Amniotic epithelial cell (primary cell): ENCODE results near the gene ZNF536.
"Not testable (repeated sequence)": the region's sequence is repeated elsewhere in the genome, so short reads cannot be mapped to it uniquely, and the experiment has no call there.

Experiments
- DNase-seq: peaks from one replicate; pipeline ENCODE4 v3.0.0-alpha.2; 2010; ENCODE audit warnings: low read depth

ZNF536 gene

GRCh38 chr19:30388819-30389218 lies 16.6 kb downstream of the ZNF536 start:
- DNase-seq = no peak

DNA sequence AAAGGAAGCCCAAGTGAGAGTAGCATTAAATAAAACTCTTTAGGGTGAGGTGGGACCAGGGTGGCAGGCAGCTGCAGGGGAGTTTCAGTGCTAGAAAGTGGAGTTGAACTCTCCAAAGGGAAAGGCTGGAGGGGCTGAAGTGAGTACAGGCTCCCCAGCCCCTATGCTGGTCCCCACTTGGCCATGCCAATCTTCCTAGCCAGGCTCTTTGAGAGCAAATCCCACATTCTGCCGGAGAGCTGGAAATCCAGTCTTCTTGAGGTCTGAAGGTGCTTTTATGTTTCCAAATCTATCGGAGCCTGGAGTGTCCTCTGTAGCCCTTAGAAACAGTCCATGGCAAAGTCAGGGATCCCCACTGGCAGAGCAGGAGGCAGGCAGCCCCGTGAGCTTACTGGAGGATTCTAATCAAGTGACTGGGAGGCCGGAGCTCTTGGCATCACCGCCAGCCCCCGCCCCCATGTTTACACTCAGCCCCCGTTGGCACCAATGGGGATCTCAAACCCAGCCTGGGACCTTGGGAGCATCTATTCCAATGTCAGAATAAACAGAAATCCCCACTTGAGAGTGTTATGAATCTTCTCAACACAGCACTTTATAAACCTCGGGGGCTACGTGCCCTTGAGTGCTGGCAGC lies 18.3 kb downstream of the ZNF536 start:
- no peak for DNase-seq

GRCh38 chr19:30391052-30391451 lies 18.9 kb downstream of the ZNF536 start:
- DNase-seq = no peak

DNA sequence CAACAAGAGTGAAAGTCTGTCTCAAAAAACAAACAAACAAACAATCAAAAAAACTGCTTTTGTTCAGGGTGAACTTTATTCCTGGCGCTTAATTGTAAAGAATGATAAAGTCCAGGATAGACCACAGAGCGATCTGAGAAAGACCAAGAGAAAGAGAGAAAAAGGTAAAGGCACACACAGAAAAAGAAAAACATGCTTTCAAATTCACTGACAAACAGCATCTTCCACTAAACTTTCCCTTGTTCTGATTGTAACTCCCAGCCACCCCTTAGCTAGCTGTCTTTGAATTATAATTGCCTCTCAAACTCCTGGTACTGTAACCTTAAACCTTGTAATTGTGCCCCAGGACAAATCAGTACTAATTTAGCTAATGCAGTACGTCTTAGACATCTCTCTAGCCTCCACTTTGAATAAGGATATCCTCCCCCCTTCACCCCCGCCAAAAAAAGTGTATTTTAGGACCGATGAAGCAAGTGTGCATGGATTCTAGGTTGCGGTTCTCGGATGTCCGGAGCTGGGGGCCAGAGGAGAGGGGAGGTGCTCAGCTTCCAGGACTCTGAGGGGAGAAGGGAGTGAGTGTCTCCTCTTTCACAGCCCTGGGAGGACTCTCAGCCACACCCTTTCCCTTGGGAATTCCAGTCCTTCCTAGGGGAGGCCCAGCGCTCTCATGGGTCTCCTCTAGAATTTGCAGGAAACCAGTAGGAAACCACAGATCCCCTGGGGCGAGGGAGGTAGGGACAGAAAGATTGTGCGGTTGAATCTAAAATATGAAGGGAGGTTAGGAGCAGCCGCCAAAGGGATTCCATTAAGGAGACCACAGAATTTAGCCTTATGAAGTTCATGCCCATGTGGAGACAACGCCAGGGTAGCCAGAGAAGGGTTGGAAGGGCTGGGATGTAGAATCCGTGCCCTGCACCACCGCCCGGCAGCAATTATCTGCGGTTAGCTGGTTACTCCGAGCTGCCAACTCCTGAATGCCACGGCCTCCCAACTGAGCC lies 19.7 kb downstream of the ZNF536 start:
- no peak for DNase-seq

DNA sequence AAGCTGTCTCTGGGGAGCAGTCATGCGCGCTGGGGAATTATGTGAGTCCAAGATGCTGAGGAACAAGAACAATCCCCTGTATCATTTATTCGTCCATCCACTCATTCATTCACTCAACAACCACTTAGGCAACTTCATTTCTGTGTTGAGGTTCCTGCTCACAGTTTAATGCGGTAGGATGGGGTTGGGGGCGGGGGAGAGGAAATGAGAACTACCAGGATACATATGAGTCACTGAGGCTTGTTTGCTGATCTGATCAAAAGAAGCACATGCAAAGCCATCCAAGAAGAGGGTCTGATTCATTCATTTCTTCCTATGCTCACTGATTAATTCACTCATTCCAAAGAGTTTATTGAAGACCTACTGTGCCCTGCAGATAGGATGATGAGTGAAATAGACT lies 20.9 kb downstream of the ZNF536 start:
- no peak for DNase-seq

DNA sequence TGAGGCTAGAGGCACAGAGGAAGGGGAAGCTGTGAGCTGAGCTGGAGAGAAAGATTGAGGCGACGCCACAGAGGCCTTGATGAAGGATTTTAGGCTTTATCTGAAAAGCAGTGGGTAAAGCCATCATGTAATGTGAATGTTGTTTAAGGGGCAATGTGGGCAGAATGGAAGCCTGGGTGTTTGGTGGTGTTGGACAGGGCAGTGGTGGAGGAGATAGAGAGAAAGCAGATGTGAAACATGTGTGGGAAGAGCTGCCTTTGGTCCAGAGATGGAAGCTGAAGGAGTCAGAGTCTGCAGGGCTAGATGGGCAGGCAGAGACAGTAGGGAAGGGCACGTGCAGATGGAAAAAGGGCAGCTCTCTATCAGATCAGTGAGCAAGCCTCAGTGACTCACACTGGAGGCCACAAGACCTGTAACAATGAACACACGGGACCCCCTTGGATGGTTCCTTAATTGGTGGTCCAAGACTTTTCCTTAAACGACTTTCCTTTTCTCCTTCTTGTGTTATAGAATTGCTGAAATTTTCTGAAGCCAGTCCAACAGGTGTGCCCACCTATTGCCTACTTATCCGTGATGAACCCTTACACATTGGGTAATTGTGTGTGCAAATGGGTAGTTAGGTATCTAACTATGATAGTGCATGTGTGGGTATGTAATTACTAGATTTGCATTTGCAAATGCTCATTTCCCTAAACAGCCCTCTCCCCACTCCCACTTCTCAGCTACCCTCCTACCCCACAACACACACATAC lies 21.7 kb downstream of the ZNF536 start:
- no peak for DNase-seq

GRCh38 chr19:30394481-30395151 lies 22.4 kb downstream of the ZNF536 start:
- DNase-seq = no peak

GRCh38 chr19:30395283-30395682 lies 23.1 kb downstream of the ZNF536 start:
- no peak for DNase-seq

GRCh38 chr19:30398539-30398938 lies 26.4 kb downstream of the ZNF536 start:
- DNase-seq = not testable (repeated sequence)

DNA sequence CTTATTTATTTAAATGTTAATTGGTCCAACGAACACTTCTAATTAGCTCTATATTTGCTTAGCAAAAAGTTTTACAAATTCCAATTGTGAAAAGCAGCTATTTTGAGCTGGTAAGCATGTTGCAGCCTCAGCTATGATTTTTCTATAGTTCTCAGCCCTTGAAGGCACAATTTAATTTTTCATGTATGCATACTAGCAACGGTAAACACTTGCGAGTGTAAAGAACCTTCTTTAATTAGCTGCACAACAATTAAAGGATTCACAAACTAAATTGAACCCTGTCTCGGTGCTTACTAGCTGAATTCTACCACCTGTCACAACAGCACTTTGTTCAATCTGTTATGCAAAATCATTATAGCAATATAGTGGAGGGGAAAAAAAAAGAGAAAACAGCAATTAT lies 29.8 kb downstream of the ZNF536 start:
- no peak for DNase-seq

DNA sequence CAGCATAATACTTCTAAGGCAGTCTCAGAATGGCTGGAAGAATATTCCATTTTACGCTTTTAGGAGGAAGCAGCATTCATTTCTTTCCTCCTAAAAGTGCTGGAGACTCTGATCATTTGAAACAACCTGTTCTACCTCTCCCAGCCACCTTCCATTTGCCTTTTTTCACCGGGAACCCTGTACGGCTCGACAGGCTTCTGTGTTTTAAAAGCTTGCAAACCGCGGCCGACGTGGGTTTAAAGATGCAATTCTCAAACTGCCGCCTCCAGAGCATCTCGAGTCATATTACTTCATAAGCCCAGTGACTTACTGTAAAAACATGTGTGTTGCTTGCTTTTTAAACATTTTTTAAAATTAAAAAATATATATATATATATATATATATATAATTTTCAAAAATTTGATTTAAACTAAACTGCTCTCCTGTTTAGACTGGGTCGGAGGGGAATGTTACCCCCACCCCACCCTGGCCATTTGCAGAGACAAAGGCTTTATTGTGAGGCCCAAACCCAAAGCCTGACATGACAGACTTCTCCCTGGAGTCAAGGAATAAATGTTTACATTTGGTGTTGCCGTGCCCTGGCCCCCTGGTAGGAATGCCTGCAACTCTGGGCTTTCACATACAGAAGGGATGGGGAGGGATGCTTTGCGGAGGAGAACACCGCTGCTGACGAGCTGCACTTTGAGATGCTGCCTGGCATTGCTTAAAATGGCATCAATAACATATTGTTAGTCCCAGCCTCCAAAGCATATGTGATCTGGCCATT lies 30.4 kb downstream of the ZNF536 start:
- DNase-seq = no peak

DNA sequence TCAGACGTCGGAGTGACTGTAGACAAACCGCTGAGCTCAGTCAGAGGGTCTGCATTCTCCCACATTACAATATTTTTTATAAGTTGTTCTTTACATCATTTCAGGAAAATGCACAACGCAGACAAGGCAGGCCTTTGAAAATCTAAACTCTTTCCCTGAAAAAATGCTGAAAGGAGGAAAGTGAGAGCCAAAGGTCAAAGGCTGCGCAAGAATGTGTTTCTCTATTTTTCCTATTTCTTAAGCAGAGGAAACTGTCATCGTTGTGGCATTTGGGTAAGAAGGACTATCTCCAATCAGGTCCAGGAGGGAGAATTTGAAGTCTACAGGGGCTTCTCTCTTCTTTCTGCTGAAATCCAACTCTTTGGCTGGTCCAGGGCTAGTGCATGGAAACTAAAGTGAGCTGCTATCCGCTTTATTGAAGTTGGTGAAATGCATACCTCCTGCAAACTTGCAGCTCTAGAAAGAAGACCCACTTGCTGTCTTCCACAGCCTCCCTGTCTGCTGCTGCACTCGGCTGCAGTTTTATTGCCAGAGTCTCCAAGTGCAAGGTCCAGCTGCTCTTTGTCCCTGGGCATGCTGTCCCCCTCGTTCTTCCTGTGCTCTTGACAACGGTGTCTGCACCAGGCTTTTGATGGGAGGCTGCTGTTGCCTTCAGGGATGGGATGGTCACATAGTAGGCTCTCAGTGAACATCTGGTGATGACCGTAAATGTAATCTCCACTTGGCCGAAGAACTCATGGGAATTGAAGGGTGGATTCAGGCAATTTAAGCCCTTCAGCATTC lies 31.2 kb downstream of the ZNF536 start:
- DNase-seq = no peak

GRCh38 chr19:30406220-30407067 lies 34.3 kb downstream of the ZNF536 start:
- no peak for DNase-seq

DNA sequence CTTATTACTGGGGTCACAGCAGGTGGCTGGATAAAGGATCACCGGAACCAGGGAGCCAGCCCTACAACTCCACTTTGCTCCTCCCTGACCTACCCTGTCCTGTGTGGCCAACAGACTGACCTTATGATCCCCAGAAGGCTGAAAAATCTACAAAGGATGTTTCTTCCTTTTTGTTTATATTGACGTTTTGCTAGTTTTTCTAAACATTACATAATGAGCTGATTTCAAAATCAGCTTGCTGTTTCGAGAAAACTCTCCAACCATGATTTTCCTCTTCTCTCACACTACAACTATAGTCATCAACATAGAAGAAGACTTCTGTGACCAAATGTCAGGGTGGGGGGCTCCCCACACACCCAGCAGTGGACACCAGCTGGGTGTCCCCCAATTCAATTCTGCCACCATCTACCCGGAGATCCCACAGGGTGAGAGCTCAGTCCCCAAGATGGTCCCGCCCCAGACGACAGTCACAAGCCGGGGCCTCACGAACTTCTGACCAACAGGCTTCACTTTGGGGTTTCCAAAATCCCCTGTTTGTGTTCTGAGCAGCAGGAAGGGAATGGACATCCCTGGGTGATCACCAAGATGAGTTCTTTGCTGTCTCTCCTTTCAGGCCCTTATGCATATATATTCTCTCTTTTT lies 35.0 kb downstream of the ZNF536 start:
- no peak for DNase-seq

- no peak for DNase-seq
Measured at GRCh38 chr19:30408734-30409301, 36.6 kb downstream of the ZNF536 start.

DNA sequence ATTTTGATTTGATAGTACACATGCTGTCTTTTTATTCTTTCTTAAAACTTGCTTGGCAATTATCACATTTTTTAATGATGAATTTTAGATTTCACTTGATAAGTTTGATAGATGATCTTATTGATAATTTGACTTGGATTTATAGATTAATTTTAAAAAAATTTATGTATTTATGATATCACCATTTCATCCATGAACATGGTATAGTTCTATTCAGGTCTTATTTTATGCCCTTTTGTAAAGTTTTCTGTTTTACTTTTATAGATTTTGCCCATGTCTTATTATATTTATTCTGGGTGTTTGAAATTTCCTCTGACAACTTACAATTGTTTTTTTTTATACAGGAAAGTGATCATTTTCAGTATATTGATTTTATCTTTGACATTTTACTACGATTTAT lies 39.5 kb downstream of the ZNF536 start:
- DNase-seq = no peak

DNA sequence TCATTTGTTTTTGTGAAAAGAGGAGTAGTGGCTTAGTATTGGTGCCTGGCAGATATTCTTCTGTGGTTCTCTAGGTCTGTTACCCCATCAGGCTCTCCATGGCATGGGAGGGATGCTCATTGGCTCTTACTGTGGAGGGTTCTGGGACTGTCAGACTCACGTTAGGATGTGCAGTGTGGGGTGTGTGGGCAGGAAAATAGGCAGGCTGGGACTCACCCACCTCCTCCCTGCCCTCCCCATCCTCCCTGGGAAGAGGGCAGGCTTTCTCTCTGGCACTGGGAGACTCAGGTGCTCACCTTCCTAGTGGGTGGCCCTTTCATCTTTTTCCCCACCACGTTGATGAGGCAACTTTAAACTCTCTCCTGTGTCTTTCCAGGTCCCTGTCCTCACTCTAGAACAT lies 44.2 kb downstream of the ZNF536 start:
- DNase-seq = no peak

DNA sequence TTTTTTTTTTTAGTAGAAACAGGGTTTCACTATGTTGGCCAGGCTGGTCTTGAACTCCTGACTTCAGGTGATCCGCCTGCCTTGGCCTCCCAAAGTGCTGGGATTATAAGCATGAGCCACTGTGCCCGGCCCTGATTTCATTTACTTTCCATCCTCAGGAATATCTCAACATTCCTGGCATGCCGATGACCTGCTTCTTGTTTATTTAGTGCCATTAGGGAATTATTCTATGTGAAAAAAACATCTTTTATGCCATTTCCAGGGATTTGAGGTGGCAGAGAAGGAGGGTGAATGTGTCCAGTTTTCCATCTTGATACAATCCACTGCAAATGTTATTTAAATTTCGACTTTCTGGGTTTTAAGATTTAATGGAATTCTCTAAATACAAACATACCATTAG lies 45.0 kb downstream of the ZNF536 start:
- not testable (repeated sequence) for DNase-seq
